CD4-positive, alpha-beta T cell (primary cell): Measurements from ENCODE around the gene UQCC2. TPM values are rescaled to one million over a fixed set of nuclear protein-coding genes. Genes with fewer than 3 reads are reported as not detected.
A peak's percentile ranks its signal among the peaks of the same experiment; 100 is the strongest.

ENCODE experiments used
- ATAC-seq: fragments of 200-7000 bp; cut with Tn5 transposase; one replicate; pipeline ENCODE4 v1.10.0; 2022; ENCODE audit warnings: mild to moderate bottlenecking; ENCODE audit not compliant: poor library complexity
- CTCF ChIA-PET: fragments of 350-600 bp; sonication (Branson Sonifier 250); formaldehyde crosslinking; loops from one replicate; lab custom pipeline; 2021; ENCODE audit warnings: antibody characterized with exemption, inconsistent platforms; lab: Charles Lee
- POLR2A ChIA-PET: fragments of 350-600 bp; sonication (Branson Sonifier 250); formaldehyde crosslinking; loops from one replicate; lab custom pipeline; 2021; ENCODE audit warnings: antibody characterized with exemption, inconsistent platforms; lab: Charles Lee
- DNase-seq, 14 experiments: peaks; one replicate each; pipeline ENCODE4 v3.0.0-alpha.2; 2013 to 2020; ENCODE audit warnings: mixed read lengths in 2 of 14
- H3K27ac ChIP-seq, 2 donors: one replicate each; pipeline versions ENCODE4 v1.5.1 to v1.7.0; 2013; ENCODE audit warnings: low read length in 2 of 2, low read depth in 1 of 2, mild to moderate bottlenecking in 1 of 2
- H3K27me3 ChIP-seq, 2 experiments: 1 replicate in 1 of 2; 2 replicates in 1 of 2; pipeline versions ENCODE4 v1.6.1 to v1.7.0; 2013; ENCODE audit warnings: low read length in 2 of 2, control low read depth in 1 of 2, mild to moderate bottlenecking in 1 of 2, moderate library complexity in 1 of 2; ENCODE audit not compliant: insufficient read depth in 2 of 2, control insufficient read depth in 1 of 2
- H3K36me3 ChIP-seq: one replicate; pipeline ENCODE4 v1.6.1; 2013; ENCODE audit warnings: low read length, control low read depth; ENCODE audit not compliant: insufficient read depth
- H3K4me1 ChIP-seq: one replicate; pipeline ENCODE4 v1.6.1; 2013; ENCODE audit warnings: low read length, control low read depth; ENCODE audit not compliant: insufficient read depth
- H3K4me3 ChIP-seq: one replicate; pipeline ENCODE4 v1.5.1; 2013; ENCODE audit warnings: mild to moderate bottlenecking, low read length, moderate library complexity
- H3K9me3 ChIP-seq, 2 experiments: 1 replicate in 1 of 2; 2 replicates in 1 of 2; pipeline versions ENCODE4 v1.6.1 to v1.7.0; 2013; ENCODE audit warnings: low read length in 2 of 2, mild to moderate bottlenecking in 2 of 2, control low read depth in 1 of 2, moderate library complexity in 1 of 2; ENCODE audit not compliant: control insufficient read depth in 1 of 2, insufficient read depth in 1 of 2
- H3K27ac Mint-ChIP-seq: one replicate; pipeline ENCODE4 v1.8.0; 2020; ENCODE audit warnings: mixed read lengths
- H3K27me3 Mint-ChIP-seq: one replicate; pipeline ENCODE4 v1.8.0; 2021; ENCODE audit warnings: mixed read lengths
- H3K36me3 Mint-ChIP-seq: one replicate; pipeline ENCODE4 v1.8.0; 2021; ENCODE audit warnings: low read depth, mixed read lengths
- H3K4me1 Mint-ChIP-seq: one replicate; pipeline ENCODE4 v1.8.0; 2021; ENCODE audit warnings: low read depth, mixed read lengths
- H3K4me3 Mint-ChIP-seq: one replicate; pipeline ENCODE4 v1.8.0; 2020; ENCODE audit warnings: mild to moderate bottlenecking, mixed read lengths
- H3K9me3 Mint-ChIP-seq: one replicate; pipeline ENCODE4 v1.8.0; 2020; ENCODE audit warnings: mixed read lengths
- CTCF ChIP-seq: fragments of 200-600 bp; IDR thresholded peaks from one replicate; pipeline ENCODE4 v1.8.0; 2022; ENCODE audit warnings: antibody characterized with exemption, mild to moderate bottlenecking
- intact Hi-C, 2 experiments: fragments of 100-400 bp; cut with DNase I in 1 of 2; cut with micrococcal nuclease in 1 of 2; formaldehyde crosslinking; loops; one replicate each; pipeline versions ENCODE4 v1.15.1 to v1.9.0; 2023 to 2025; cut with DNase I, micrococcal nuclease
- polyA plus RNA-seq, 2 donors: library from polyadenylated mRNA; unstranded; fragments of 120-200 nt; gene quantifications; one replicate each; pipeline ENCODE4 v1.2.1, GENCODE V29; 2013
- total RNA-seq, 174 experiments: library from RNA in 2 of 174; stranded (reverse) in 2 of 174; gene quantifications; one replicate each; pipeline ENCODE4 v1.2.3 and lab custom pipeline; 2021 to 2026

The UQCC2 gene
- 1 to 10 TPM; 8.7 to 9.3 TPM for total RNA-seq
- 31.2 TPM for polyA plus RNA-seq (2013, experiment 1 of 2)
- 43.1 TPM for polyA plus RNA-seq (2013, experiment 2 of 2)
- total RNA-seq (lab: John Stamatoyannopoulos, UW) = 9.3 to 64.6 (median 30.2) reads per million in 172 experiments

- Mint-ChIP-seq H3K4me1 (peaks cover 31% of the 10 kb centered on the region), H3K27me3 (no peaks in the 10 kb centered on the region)
Observed at GRCh38 chr6:33711140-33712129, at the start of gene UQCC2. TSS of gene UQCC2 (minus strand) at chr6:33711700. CDS start at chr6:33711686, 14 bp downstream.

GRCh38 chr6:33759887-33760629, 48.6 kb upstream of the UQCC2 start:
- ChIA-PET CTCF (no interaction called here), POLR2A (no interaction called here)
- TF ChIP-seq CTCF = no peak

More at GRCh38 chr6:33711140-33712129, at the start of gene UQCC2:
- Histone ChIP-seq H3K36me3 (no peaks in the 10 kb centered on the region), H3K4me3 (peak within 1 kb of the TSS; percentile 72), H3K9me3 (no peaks in the 10 kb centered on the region), H3K4me1 (peaks cover 27% of the 10 kb centered on the region), H3K27ac (peak within 1 kb of the TSS; percentile 84 to 90), H3K27me3 (no peaks in the 10 kb centered on the region)
- ChIA-PET POLR2A (interaction anchor here (0.6 to 2.0 kb wide), 22 partner anchors 11 to 945 kb away, joined by 3 to 22 read pairs (median 5); partner anchors contain the start of genes BAK1, GRM4 and ITPR3), CTCF (interaction anchor here (0.6 to 2.1 kb wide), 20 partner anchors 9 to 461 kb away, joined by 3 to 38 read pairs (median 4); partner anchors contain the start of genes BAK1, CUTA, LEMD2 and RPS18)
- DNase-seq = peak; percentile 93 to 99 (median 97)
- H3K36me3 Mint-ChIP-seq = peaks cover 24% of the 10 kb centered on the region
- intact Hi-C loops = loop anchor here (1.0 to 5.0 kb wide), 7 partner anchors 15 to 316 kb away; partner anchors contain the start of genes LEMD2 (in 1 of the 2) and ZBTB9 (in 1 of the 2)
- peak within 1 kb of the TSS; percentile 100 for H3K4me3 Mint-ChIP-seq
- no peaks in the 10 kb centered on the region for H3K9me3 Mint-ChIP-seq
- ATAC-seq = peak; percentile 97
- peak; percentile 80 for TF ChIP-seq CTCF
- H3K27ac Mint-ChIP-seq = peak within 1 kb of the TSS; percentile 97

GRCh38 chr6:33758815-33759216, 47.3 kb upstream of the UQCC2 start:
- Histone ChIP-seq H3K27ac (no peak overlapping the region), H3K27me3 (no peaks in the 10 kb centered on the region), H3K4me1 (no peaks in the 10 kb centered on the region), H3K36me3 (no peaks in the 10 kb centered on the region), H3K4me3 (no peak overlapping the region), H3K9me3 (no peaks in the 10 kb centered on the region)
- H3K27me3 Mint-ChIP-seq = no peaks in the 10 kb centered on the region
- DNase-seq (no peak), ATAC-seq (no peak)
- no peaks in the 10 kb centered on the region for H3K36me3 Mint-ChIP-seq
- H3K4me1 Mint-ChIP-seq = no peaks in the 10 kb centered on the region
- ChIA-PET POLR2A (no interaction called here), CTCF (interaction anchor here (1.2 kb wide), 1 partner anchor 47 kb away, joined by 3 read pairs; no protein-coding TSS in a partner anchor)
- intact Hi-C loops = no loop called here
- H3K4me3 Mint-ChIP-seq = no peak overlapping the region
- H3K9me3 Mint-ChIP-seq = no peaks in the 10 kb centered on the region
- H3K27ac Mint-ChIP-seq = no peak overlapping the region
- TF ChIP-seq CTCF = no peak

More at GRCh38 chr6:33759887-33760629, 48.6 kb upstream of the UQCC2 start:
- no peaks in the 10 kb centered on the region for H3K4me1 ChIP-seq
- H3K27ac Mint-ChIP-seq = no peak overlapping the region
- no peak overlapping the region for H3K4me3 ChIP-seq
- no peaks in the 10 kb centered on the region for H3K36me3 ChIP-seq
- H3K27me3 Mint-ChIP-seq = no peaks in the 10 kb centered on the region
- H3K4me1 Mint-ChIP-seq = no peaks in the 10 kb centered on the region
- no peaks in the 10 kb centered on the region for H3K36me3 Mint-ChIP-seq
- no peaks in the 10 kb centered on the region for H3K27me3 ChIP-seq
- H3K9me3 Mint-ChIP-seq = no peaks in the 10 kb centered on the region
- H3K27ac ChIP-seq = no peak overlapping the region
- ATAC-seq = no peak
- H3K4me3 Mint-ChIP-seq = no peak overlapping the region
- no peaks in the 10 kb centered on the region for H3K9me3 ChIP-seq
- intact Hi-C loops = no loop called here
- no peak for DNase-seq
